SKM-1 (cell line): Measurements from ENCODE around the gene KIAA1210.

Source experiments
- DNase-seq: peaks from one replicate; lab custom pipeline; 2025; ENCODE audit not compliant: unreplicated experiment; lab: John Stamatoyannopoulos, UW

KIAA1210 gene

DNA sequence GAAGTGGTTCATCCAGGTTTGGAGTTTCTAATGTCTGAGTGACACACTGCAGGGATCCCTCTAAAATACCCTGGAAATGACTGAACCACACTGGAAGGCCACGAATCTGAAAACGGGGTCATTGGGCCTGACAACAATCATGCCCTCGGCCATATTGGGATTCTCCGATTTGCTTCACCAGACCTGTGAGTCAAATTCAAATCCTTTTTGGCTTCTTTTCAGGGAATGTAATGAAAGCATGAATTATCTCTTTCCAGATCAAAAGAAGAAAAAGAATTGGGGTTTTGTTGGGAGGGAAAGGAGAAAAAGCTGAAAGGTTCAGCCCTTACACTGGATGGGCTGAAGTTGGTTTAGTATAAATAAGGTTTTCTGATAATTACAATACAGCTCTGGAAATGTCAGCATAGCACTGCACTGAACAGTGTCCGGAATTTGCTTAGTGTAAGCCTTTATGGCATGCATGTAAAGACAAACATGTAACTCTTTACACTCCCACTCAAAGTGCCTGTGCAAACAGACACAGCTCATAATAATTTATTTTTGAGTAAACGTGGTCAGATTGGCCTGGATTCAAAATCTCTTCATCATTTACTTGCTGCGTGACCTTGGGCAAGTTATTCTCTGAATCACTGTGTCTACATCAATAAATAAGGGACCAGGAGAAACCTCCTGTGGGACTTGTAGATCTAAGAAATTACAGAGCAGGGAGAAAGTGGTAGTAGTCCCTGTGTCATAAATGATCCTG, 33.4 kb downstream of the KIAA1210 start:
- no peak for DNase-seq

DNA sequence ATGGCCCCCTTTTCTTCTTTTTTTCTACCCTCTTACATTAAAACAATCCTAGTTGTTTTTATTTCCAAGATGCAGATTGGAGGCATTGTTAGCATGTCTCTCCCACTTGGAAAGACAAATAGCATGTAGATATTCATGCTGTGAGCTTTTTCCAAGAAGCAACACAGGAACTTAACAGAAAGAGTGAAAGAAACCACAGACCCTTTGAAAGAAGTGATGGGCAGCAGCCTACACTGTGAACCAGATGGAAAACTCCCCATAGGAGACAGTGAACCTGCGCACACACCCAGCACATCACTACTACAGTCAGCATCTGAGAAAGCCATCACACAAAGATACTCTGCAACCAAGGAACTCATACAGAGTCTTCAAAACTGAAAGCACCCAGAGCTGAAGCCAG, 37.0 kb downstream of the KIAA1210 start:
- no peak for DNase-seq

DNA sequence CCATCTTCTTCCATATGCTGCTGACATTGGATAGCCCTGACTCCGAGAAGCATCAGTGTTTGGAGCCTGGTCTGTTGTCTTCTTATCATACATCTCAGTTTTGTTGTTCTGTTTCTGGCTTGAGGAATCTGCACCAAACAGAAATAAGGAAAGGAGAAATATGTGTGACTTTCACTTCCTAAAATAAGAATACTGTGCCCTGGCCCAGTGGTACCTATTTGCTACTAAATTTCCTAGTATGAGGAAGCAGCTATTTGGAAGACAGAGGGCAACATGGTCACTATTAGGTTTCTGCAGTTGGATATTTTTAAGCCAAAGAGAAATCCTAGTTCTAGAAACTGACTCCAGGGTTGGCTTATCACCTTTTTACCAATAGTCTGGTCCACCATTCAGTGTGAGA, 38.0 kb downstream of the KIAA1210 start:
- DNase-seq = no peak

DNA sequence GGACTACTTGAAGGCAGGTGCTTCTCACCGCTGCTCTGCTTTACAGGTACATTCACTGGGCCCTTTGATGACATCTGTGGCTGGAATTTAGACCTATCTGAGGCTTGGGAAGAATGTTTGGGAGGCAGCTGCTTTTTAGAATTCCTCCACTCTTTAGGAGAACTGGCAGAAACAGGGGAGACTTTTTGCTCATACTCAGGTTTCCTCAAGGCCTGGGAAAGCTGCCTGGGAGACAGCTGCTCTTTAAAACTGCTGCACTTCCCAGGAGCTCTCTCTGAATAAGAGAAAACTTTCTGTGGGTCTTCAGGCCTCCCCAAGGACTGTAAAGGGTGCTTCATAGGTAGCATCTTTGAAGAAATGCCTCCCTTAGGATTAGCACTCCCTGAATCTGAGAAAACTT, 40.5 kb downstream of the KIAA1210 start:
- no peak for DNase-seq

DNA sequence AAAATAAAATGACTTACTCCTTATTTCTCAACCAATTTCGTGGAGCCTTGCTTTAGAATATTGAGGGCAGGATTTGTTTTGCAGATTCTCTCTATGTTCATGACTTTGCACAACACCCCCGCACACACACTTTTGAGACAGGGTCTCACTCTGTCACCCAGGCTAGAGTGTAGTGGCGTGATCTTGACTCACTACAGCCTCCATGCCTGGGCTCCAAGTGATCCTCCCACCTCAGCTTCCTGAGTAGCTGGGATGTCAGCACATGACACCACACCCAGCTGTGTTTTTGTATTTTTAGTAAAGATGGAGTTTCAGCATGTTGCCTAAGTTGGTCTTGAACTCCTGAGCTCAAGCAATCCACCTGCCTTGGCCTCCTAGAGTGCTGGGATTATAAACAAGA, 42.8 kb downstream of the KIAA1210 start:
- DNase-seq = no peak

DNA sequence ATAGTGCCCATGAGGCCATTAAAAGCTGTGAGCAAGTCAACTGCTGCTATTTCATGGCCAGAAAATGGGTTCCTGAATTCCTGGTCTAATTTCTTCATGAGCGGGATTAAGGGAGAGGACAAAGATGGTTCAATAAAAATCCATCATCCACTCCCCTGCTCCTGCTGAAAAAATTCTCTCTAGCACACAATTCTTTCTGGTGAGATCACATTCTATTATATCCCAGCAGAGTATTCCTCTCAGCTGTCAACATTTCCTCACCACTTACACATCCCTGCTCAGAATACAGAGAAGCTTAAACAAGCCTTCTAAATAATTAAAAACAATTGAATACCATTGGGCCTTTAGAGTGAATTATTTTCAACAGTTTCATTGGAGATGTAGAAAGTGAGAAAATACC, 45.3 kb downstream of the KIAA1210 start:
- no peak for DNase-seq

DNA sequence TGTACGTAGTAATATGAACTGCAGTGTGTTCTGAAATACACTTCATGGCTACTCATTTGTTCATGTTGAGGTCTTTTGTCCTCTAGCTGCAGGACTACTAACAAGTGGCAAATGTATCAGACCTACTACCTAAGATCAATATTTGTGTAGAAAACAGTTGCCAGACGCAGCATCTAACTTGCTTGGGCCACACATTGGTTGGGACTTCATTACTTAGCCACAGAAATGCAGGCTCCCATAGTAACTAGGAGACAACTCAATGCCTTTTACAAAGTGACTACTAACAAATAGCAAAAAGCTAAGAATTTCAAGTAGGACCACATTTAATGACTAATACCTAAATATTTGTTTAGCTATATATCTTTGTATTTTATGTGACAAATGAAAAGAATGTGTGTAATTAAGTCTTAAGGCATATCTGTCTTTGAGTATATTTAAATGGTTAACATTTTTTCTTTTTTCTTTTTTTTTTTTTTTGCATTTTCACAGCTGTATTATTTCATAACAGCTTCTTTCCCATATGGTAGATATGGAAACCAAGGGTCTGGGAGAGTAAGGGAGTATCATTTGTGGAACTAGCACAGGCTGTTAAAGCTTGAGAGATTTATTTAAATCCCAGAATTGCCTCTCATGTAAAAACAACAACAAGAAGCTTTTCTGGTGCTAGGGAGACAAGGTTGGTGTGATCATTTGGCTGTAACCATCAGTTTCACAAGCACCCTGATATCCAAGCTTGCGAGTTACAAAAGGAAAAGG, 52.2 kb downstream of the KIAA1210 start:
- DNase-seq = no peak

DNA sequence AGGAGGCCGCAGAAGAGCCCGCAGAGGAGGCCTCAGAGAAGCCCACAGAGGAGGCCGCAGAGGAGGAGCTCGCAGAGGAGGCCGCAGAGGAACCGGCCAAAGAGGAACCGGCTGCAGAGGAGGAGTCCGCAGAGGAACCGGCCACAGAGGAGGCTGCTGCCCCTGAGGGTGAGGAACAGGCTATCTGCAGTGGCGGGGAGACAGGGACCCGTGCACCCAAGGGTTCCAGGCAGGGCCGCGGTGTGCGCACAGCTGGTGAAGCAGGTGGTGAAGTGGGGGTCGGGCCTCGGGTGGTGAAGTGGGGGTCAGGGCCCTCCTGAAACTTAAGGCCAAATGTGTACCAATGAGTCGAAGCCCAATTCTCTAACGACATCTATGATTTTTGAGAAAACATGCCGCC, 53.7 kb downstream of the KIAA1210 start:
- DNase-seq = no peak

DNA sequence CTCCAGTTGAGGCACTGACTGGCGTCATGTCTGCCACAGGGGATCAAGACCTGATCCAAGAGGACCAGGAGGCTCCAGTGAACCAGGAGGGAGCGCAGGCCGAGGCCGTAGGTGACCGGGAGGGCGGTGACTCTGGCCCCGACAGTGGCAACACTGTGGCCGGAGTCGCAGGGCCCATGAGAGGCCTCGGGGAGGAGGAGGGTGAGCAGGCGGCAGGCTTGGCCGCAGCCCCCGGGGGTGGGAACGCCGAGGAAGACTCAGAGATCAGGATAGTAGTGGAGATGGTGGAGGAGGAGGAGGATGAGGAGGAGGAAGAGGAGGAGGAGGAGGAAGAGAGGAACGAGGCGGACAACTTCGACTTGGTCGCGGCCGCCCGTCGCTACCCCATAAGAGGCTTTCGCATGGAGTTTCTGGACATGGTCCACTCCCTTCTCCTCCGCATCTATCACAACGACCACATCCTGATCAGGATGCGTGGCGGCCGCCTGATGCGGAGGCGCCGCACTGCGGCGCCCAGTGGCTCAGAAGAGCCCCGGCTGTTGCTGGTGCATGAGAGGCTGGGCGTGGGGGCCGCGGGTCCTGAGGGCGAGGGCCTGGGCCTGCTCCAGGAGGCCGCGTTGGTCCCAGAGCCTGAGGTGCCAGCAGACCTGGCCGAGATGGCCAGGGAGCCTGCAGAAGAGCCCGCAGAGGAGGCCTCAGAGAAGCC, 54.3 kb downstream of the KIAA1210 start:
- DNase-seq = no peak

DNA sequence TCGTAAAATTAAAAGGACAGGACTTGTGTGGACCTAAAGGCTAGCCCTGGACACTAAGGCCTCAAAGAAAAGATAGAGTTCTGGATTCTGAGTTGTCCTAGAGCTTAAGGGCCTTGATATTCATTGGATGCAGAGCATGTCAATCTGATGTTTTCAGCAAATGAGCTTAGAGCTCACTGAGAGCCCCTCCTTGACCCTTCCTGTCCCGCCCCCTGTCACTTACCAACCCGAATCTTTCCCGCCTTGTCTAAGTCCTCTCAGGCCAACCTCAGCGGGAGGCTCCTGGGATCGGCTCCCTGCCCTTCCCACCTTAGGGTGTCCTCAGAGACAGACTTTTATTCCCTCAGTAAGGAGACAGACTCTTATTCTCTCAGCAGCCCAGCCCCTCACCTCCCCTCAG, 54.9 kb downstream of the KIAA1210 start, which contains the start of gene CT47C1:
Gene CT47C1 (plus strand): TSS at position 250 of the 400 bp plus-strand sequence. CDS start 233 bp downstream, outside the sequence.
- no peak for DNase-seq

DNA sequence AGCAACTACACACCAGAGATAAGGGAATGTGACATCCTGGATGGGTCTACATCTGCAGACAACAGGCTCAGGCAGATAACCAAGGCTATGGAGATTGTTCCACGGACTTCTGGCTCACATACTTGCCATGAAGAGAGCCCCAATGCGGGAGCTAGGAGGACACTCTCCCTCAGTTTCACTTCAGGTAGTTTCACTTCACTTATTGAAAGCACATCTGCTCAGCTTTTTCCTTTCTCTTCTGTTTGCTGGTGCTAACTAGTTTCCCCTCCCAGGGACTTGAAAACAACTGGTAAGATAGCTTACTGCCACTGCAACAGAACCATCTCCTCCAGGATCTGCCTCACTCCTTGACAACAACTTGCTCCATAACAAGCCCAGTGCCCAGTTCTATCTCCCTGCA, 56.2 kb downstream of the KIAA1210 start:
- DNase-seq = no peak

DNA sequence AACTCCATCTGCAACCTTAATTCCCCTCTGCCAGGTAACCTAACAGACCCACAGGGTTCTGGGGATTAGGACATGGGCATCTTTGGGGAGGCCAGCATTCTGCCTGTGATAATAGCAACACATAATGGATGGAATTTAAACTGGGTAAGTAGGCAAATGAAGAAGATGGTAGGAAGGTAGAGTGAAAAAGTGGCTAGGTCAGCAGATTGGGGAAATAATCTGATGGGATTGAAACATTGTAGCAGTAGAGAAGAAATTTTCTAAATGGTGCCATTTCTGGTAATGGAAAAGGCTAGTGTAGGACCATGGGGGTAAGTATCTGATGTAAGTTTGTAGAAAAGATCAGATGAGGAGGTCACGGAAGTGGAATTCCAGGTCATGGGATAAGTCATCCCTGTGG, 57.9 kb downstream of the KIAA1210 start:
- DNase-seq = no peak

DNA sequence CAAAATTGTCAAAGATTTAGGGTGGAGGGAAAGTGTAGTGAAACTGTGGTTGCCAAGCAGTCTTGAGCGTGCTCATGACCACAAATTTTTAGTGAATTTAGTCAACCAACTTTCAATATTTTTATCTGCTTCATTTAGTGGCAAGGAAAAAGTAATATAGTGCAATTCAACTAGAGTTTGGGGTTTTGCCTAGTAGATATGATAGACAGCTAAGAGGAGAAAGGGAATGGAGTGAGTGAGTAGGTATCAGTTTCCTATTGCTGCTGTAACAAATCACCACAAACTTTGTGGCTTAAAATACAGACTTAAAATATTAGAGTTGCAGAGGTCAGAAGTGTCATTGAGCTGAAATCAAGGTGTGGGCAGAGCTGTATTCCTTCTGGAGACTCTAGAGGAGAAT, 58.5 kb downstream of the KIAA1210 start:
- DNase-seq = no peak

DNA sequence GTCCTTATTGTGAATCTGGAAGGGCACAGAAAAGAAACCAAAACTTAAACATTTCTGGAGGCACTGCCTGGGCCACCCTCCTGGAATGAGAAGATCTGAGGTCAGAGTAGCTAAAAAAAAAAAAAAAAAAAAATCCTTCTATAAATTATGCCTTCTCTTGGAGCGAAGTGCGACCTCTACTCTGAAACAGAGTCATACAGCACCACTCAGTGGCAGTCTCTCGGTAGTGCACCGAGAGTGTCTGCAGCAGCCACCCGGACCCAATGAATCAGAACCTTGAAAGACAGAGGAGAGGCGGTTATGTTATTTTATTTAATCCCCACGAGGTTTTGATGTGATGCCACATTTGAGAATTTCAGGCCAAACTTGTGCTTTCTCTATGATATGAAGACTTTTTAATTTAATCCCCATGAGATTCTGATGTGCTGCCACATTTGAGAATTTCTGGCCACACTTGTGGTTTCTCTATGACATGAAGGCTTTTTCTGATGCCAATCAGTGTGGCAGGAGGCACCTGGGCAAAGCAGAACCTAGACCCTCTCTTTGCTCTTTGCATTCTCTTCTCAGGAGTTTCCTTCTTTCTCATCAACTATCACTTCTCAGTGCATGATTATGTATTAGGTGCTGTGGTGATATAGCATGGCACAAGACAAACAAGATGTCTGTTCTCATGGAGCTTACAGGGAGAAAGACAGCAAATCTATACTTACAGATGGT, 60.4 kb downstream of the KIAA1210 start:
- DNase-seq = peak; percentile 1

DNA sequence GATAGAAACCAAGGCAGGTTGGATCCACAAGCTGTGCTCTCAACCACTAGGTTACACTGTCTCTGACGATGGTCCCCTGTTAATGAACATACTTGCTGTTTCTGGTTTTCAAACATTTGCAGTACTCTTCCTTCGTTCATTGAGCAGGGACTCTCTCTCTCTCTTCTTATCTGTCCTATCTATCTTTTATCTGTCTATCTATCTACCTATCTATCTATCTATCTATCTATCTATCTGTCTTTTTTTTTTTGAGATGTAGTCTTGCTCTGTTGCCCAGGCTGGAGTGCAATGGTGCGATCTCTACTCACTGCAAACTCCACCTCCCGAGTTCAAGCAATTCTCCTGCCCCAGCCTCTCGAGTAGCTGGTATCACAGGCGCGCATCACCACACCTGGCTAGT, 64.2 kb downstream of the KIAA1210 start:
- no peak for DNase-seq

DNA sequence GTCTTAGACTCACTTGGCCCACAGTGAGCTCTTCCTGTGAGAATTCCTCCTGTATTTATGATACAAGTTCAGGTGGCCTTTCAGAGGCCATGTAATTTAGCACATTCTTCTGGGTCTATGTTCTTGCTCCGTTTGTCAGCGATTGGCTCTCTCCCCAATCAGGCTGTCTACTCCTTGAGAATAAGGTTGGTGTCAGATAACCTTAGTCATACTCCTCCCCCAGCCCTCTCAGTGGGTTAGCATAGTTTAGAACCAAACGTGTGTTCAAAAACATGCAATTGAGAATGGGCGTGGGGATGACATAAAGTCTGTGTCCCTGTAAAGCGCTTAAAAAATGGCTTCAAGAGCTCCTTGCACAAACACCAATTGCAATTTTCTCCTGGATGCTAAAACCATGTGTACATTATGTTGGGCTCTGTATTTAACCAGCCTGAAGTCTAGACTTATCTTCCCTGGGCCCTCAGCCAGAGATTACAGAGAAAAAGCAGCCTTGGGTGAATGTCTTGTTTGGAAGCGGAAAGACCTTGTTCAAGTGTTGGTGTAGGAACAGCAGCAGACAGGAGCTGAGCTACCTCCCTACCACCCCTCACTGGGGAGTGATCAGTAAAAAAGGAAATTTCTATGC, 64.8 kb downstream of the KIAA1210 start:
- DNase-seq = no peak

DNA sequence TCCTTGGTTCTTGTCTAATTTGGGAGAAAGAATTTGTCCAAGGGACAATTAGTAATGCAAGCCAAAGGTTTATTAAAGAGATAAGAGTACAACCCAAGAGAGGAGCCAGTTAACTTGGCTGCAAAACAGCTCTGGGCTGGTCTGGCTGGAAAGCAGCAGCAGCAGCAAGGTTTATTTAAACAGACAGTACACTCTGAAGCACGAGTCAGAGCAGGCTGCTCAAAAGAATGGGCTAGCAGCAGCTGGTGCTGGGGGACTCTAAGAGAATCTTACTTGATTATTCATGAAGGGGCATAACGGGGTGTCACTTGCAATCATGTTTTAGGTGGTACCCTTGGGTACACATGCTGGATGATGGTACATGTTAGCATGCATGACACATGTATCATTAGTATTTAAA, 71.9 kb downstream of the KIAA1210 start:
- DNase-seq = no peak

DNA sequence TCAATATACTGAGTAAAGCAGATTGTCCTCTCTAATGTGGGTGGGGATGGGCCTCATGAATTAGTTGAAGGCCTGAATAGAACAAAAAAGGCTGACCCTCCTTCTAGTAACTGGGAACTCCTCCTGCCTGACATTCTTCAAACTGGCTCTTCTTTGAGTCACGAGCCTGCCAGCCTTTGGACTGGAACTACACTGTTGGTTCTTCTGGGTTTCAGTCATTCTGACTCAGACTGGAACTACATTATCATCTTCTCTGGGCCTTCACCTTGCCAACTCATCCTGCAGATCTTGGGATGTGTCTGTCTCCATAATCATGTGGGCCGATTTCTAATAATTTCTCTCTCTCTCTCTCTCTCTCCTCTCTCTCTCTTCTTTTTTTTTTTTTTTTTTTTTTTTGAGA, 81.7 kb downstream of the KIAA1210 start:
- DNase-seq = no peak

DNA sequence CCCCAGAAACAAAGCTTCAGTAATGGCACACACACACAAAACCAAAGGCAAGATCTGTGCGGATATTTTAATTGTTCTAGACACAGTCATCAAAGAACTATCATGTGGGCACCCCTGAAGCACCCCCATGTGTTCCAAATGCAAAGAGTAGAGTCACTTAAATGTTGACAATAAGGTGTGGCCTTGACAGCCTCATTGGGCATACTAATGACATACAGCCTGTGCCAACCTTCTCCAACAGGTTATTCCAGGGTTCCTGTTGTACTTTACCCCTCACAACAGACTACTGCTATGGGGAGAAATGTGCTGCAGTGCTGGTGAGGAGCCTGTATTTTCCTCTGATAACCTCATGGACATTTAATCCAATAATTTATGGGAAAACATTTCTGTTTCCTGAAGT, 84.6 kb downstream of the KIAA1210 start:
- DNase-seq = no peak

DNA sequence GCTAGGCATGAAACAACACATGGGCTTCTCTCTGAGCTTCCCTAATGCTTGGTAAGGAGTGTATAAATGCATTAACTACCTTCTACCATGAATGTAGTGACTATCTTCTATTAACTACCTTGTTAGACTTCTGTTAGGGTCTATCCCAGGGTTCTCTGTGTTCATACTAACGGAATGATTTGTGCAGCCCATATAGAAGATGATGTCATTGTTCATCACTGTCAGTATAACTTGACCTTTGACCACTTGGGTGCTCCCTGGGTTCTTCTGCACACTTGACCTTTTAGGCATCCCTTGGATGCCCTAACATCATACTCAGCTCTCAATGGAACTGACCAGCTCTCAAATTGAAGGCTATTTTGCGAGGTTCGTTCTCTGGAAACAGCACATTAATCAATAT, 85.6 kb downstream of the KIAA1210 start:
- no peak for DNase-seq

DNA sequence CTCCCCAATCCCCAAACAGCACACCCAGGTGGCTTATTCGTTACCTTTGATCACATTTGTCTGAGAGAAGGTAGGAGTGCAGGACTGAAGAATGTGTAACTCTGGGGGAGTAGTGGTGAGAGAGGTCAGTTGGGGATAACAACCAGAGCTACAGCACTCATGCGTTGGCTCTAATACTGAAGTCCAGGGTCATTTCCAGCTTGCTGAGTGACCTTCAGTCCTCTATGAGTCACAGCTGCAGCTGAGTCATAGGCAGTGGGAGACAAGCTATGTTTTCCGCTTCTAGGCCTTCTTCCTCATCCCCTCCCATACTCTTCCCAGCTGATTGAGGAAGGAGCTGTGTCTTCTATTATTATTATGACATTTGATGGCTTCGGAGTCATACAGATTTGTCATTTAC, 86.4 kb downstream of the KIAA1210 start:
- no peak for DNase-seq
